LoVo (cell line): ENCODE measurements around the gene RYR3.
"Not testable (repeated sequence)": the region's sequence is repeated elsewhere in the genome, so short reads cannot be mapped to it uniquely, and the experiment has no call there.

ENCODE experiments used
- DNase-seq: peaks from one replicate; pipeline ENCODE4 v3.0.0-alpha.2; 2016; ENCODE audit warnings: low spot score

The RYR3 gene

DNA sequence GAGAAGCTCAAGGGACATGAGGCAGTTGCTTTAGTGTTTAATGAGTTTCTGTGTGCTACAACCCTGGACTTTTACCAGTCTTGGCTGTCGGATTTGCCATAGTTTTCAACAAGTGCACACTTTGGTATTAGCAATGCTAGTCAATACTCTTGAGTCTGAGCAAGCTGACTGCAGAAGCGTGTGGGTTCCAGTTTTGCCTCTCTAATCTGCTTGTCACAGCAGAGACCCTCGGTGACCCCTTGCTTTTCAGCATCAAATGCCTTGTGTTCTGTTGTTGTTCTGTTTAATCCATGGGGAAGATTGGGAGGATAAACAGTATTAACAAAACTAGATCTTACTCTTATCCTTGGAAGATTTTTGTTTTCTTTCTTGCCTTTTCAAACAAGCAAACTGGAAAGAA lies 463.2 kb downstream of the RYR3 start:
- DNase-seq, result no peak

DNA sequence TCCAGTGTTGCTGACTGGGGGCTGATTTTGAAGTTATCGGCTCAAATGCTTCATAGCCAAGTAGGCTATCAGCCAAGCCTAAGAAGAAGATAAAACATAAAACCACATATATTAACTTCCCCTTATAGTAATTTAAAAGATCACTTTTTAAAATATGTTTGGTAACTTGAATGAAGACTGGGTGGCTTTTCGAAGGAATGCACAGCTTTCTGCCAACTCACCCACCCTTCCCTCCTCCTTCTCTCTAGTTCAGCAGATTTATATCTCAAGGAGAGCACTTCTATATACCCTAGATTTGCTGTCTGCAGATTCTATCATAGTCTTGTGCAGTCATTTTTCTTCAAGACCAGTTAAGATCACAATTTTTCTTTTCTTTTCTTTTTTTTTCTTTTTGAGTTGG lies 468.1 kb downstream of the RYR3 start:
- DNase-seq, result no peak

DNA sequence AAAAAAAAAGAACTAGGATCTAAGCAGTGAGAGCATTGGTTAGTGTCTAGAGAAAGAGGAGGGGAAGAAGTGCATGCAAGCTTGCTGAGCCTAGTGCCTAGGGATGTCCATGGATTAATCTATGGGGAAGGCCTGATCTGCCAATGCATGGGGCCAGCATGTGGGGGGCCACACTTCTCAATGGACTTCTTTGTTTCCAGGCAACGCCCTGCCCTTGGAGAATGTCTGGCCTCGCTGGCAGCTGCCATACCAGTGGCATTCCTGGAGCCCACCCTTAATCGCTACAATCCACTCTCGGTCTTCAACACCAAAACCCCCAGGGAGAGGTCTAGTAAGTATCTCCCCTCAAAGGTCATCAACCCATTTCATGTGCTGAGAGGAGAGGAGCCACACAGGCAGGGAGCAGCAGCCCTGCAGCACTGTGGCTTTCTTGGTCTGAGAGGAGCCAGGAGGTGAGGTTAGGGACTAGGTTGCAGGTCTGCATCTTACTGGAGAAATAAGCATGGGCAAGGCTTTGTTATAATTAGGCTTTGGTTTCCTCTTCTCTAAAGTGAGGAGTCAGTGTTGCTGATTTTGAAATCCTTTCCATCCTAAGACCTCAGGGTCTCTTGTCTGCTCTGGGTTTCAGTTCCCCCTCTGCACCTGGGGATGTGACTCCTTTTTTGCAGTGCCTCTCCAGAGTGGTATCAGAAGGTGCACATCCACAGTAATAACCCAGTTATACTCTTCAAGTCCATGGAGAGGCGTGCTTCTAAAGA lies 469.4 kb downstream of the RYR3 start:
- DNase-seq, result no peak

DNA sequence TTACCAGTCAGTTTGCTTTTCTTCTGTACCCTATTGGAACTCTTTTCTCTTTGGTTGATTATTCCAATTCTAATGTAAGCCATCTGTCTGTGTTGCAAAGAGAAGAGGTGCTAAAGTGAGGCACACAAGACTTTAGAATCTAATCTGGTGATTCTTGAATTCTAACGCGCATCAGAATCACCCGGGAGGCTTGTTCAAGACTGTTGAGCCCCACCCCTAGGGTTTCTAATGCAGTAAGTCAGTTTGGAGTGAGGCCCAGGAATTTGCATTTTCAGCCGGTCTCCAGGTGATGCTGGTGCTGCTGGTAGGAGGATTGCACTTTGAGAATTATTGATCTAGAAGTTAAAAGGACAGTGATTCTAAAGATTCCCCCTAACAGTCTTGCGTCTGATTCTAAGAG lies 472.2 kb downstream of the RYR3 start:
- DNase-seq, result no peak

DNA sequence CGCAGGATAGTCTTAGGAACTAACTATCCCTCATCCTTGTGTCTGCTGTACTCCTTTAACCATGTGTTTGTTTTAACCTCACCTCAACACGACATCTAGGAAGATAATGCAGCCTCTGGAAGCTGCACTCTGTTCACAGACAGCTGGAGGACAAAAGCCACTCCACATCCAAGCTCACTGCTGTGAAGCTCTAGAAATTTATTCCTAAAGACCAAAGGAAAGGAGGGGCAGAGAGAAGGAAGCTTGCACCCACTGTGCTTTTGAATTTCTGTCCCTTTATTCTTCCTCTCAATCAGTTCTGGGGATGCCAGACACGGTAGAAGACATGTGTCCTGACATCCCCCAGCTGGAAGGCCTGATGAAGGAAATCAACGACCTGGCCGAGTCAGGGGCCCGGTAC lies 474.6 kb downstream of the RYR3 start:
- no peak for DNase-seq

DNA sequence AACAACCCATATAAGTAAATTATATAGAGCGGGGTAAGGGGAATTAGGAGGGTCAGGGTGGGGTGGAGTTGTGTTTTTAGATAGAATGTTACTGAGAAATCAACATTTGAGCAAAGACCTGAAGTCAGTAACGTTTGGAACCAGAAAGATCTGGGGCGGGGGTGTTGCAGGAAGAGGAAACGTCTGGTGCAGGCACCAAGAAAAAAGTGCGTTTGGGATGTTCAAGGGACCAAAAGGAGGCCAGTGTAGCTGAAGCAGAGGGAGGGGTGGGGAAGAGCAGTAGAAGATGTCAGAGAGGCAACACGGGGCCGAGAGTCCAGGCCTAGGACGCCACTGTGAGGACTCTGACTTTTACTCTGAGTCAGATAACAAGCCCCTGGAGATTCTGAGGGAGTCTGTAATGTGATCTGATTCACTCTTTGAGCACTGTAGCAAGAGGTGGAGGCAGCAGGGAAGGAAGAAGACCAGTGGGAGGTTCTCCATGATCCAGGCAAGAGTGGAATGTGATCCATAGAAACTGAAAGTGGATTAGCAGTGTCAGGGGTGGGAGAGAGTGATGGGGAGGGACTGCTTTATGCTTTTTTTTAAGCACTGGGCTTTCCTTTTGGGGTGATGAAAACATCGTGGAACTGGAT lies 478.3 kb downstream of the RYR3 start:
- DNase-seq, result no peak

DNA sequence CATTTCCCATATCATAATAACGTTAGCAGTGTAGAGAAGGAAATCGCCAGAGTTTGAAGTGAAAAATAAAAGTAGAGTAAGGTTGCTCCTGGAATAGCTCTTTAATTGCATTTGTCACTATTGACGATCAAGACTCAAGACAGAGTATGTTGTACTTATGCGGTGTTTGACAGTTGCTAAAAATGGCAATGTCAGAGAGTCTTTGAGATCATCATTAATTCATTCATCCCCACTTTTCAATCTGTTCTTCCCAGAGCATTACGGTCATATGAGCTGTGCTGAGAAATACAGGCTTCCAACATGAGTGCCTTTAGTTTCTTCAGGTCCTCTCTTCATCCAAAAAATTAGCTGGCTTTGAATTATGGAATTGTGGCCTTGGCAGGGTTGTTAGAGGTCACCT lies 483.7 kb downstream of the RYR3 start:
- DNase-seq, result no peak

DNA sequence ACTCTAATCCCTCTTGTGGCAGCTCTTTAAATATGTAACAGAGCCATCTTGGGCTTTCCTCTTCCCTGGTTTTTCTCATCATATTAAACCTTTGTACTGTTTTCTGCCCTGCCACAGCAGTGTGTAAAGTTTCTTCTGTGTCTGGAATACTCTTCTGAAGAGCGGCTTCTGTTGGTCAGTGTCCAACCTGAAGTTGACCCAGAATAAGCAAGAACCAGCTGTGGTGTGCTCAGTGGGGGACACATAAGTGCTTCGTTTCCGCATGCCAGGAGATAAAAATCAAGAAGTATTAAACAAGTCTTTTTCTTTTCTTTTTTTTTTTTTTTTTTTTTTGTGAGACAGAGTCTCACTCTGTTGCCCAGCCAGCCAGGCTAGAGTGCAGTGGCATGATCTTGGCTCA lies 484.3 kb downstream of the RYR3 start:
- no peak for DNase-seq

DNA sequence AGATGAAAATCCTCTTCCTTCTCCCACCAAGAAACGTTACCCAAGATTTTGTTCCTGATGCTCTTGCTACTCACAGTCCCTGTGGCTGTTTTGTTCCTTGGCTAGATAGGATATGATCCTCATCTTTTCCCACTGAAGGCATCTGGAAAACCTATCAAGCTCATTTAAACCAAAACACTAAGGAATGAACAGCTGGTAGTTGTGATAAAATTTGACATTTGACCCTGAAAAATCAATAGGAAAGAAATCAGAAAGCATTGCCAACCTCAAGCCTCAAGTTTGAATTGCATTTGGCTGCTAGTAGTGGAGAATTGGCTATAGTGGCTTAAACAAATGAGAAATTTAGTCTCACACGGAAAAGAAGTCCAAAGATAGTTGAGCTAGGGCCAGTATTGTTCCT lies 486.9 kb downstream of the RYR3 start:
- DNase-seq, result no peak

DNA sequence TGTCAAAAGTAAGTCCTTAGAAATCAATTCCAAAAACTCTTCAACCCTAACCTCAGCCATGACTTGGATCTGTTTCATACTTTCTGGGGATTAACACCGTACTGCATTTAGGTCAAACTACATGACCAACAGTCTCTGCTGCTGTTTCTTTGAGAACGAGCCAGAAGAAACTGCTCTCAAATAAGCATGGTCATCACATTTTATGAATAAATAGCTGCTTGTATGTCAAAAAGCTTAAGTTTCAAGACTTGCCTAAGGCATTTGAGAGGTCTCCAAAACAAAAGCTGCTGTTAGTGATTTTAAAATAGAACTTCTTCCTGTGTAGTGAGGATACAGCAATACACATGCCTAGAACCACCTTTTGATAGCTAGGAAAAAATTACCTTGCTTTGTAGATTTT lies 491.2 kb downstream of the RYR3 start:
- no peak for DNase-seq

DNA sequence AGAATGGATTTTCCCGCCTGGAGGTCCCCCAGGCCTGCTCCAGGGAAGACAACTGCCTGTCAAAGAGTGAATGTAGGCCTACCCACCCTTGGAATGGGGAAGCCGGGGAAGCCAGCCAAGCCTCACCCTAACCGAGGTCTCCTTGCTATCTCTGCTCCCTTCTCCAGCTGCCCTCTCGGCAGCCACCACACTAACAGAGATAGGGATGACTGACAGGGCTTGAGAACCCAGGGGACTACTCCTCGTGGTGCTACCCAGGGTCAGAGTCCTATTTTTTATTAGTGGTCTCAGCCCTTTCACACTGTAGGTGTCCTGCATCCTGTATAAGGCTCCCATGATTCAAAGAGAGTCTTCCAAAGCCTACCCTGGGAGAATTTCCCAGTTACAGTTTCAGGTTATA lies 496.9 kb downstream of the RYR3 start:
- DNase-seq, result no peak

DNA sequence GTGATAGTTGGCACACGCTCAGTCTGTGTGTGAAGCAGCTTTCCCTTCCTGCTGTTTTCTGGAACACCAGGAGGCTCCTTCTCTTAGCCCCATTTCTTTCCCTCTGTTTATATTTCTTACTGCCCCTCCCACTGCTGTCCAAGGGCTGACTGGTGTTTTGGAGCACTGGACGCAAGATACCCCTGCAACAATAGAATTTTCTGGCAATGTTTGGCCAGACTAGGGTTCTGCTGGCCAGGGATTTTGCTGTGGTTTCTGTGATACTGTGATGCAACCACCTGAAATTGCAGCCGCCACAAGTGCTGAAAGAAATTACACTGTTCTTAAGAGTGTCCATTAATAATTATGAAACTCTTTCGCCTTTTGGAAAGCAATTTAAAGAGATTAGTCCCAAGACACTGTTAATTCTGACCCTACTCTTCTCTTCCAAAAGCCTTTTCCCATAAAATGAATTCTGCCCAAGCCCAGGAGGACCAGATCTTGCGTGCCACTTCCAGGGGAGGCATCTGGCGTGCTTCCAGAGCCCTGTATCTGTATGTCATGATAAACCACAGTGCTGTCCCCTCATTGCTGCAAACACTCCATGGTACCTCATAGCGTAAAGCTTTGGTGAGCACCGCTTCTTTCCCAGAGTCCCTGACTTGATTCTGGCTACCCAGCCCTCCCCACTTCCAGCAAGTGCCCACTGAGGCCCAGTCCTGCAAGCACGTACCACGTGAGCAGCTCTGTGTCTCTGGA lies 498.1 kb downstream of the RYR3 start:
- DNase-seq, result no peak

DNA sequence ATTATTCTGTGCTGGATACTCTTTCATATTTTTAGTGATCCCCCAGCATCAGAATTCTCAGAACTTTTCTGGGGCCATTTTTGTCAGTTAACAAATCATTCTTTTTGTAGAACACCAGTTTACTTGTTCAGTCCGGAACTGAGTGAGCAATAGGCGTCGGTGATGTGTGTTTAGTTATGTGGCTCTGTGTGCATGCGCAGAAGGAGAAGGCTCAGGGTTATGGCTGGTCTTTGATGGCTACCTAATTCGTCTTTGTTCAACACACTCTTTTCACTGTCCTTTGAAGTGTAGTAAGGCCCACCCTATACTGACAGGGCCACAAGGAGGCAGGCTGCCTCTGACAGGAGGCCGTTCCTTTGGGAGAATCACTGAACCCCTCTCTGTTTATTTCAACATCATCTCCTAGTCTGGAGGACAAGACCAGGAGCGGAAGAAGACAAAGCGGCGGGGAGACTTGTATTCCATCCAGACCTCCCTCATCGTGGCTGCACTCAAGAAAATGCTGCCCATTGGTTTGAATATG lies 499.4 kb downstream of the RYR3 start:
- no peak for DNase-seq

DNA sequence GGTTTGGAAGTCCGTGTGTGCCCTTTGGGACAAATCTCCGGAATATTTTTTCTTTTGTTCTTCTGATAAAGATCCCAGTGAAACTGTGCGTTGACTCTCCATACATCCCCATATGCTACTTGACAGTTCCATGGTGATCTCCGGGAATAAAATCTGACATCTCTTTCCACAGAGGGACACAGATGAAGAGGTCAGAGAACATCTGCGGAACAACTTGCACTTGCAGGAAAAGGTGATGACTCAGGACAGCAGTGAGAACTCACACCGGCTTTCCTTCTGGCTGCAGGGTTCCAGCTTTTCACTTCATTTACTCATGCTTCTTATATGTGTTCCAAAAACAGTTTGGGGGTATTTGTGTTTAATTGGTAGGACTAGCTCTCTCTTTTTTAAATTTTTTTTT lies 500.0 kb downstream of the RYR3 start:
- no peak for DNase-seq

DNA sequence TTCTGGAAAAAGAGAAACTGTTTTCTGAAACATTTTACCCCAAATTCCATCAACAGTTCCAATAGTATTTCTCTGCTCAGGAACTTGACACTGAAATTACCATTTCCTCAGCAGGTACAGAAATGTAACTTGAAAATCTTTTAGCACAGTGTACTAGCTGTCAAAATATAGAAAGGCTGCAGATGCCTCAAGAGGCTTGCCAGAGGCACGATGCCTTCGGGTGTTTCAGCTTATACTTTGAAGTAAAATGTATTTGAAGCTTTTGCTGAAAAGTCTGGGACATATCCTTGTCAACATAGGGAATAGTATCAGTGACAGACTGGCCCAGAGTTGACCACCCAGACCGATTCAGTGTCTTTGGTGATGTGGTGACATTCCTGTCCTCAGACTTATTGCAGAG lies 503.1 kb downstream of the RYR3 start:
- no peak for DNase-seq

DNA sequence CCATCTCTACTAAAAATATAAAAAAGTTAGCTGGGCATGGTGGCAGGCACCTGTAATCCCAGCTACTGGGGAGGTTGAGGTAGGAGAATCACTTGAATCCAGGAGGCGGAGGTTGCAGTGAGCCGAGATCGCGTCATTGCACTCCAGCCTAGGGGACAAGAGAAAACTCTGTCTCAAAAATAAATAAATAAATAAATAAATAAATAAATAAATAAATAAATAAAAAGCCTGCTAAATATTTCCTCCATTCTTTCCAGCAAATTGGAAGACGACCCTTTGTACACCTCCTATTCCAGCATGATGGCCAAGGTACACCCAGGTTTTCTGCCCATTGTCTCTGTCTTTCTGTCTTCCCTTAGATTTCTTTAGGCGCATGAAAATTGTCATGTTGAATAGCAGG lies 508.7 kb downstream of the RYR3 start:
- not testable (repeated sequence) for DNase-seq

DNA sequence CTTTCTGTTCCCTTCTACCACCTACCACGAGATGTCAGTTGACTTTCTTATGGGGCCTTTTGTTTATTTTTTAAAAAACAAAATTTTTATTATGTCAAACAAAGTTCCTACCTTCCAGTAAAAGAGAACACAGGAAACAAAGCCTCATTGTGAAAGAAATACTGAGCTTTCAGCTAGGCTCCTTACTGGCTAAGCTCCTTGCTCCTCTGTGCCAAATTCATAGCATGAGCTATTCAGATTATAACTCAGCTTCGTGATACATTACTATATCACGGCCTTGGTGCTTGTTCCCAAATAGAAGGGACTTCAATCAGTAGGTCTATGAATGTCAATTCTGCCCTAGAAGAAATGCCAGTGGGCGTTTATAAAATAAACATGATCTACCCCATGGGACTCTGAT lies 511.7 kb downstream of the RYR3 start:
- DNase-seq, result no peak

DNA sequence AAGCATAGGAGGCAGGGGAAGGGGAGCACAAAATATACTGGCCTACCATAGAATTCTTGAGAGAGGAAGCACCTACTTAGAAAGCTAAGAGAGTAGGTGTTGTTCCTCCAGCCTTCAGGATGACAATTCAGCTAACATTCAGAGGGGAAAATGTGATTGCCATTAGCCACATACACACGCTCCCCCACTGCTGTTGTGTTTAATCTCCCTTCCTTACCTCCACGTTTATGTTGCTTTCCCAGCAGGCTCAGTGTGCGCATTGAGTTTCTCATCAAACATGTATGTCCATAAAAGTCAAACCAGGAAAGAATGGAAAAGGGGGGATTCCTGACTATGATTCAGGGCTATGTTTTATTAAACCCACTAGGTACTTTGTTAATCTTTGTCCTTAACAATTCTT lies 512.4 kb downstream of the RYR3 start:
- no peak for DNase-seq

DNA sequence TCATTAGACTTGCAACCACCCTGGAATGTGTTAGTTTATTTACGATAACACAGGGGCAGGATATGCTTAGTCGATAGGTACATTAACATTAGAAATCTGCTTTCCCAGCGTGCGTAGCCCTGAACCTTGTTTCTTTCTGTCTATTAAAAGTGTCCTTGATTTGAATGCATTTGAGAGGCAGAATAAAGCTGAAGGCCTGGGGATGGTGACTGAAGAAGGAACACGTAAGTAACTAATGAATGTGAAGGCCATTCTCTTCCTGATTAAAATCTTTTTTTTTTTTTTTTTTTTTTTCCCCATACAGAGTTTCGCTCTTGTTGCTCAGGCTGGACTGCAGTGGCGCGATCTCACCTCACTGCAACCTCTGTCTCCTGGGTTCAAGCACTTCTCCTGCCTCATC lies 514.7 kb downstream of the RYR3 start:
- no peak for DNase-seq

DNA sequence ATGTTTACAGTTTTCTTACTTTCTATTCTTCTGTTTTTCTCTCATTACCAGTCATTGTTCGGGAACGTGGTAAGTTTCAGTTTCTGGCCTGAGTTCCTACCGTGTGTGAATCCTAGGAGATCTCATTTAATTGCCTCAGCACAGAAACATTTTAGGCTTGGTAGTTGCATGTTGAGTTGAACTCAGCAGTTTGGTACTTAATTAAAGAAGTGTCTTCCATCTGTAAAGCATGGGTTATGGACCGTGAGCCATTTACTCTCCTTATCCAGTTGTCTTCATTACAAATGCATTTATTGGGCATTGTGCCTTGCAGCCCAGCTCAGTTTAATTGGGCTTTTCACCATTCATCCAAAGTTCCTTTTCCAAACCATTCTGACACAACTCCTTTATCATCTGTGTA lies 515.4 kb downstream of the RYR3 start:
- DNase-seq, result no peak

DNA sequence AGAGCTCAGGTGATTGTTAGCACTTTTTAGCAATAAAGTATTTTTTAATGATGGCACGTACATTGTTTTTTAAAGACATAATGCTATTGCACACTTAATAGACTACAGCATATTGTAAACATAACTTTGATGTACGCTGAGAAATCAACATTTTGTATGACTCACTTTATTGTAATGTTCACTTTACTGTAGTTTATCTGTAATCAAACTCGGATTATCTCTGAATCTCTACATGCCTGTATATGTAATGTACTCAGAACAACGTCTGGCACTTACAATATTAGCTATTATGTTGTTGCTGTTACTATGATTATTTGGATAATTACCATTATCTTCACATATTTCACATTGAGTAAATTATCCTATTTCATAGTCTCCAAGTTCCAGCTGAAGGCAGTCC lies 519.6 kb downstream of the RYR3 start:
- DNase-seq, result no peak

DNA sequence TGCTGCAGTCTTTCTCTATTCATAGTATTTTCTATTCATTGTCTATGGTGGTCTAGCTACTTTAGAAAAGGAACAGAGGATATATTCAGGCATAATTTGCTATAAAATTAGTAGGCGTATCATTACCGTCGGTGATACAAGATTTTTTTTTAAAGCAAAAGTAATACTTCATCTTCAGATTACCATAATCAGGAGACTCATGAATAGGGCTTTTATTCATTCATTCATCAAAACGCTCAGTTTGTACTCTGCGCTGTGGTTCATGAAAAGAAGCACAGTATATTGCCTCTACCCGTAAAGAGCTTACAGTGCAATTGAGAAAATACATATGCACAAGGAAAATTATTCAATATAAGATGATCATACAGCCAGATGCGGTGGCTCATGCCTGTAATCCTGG lies 520.9 kb downstream of the RYR3 start:
- no peak for DNase-seq
